ENCODE data around the gene SRRM5. TPM values are rescaled to one million over a fixed set of nuclear protein-coding genes. Genes with fewer than 3 reads are reported as not detected.

Gene SRRM5
- total and polyA plus RNA-seq, 2 of the 4 experiments (the other 2 are of a cell fraction): 0.10 TPM; not detected in 1

- no peak for ATAC-seq (ENCODE audit: low read depth)
- ChIA-PET POLR2A (ENCODE audit: unreplicated experiment) (interaction anchor here (0.6 kb wide), 1 partner anchor 64 kb away, joined by 8 read pairs; the partner anchor contains the start of gene ZNF575), CTCF (interaction anchor here (4.5 kb wide), 1 partner anchor 41 kb away, joined by 29 read pairs; no protein-coding TSS in a partner anchor)
- peak overlapping the region; percentile 88 for H4K5ac ChIP-seq (ENCODE audit: low read depth, low read length)
- intact Hi-C loops (cut with micrococcal nuclease): loop anchor here (1.0 to 2.0 kb wide), 3 partner anchors 22 to 188 kb away; partner anchors contain the start of genes PINLYP and XRCC1
- peak overlapping the region; percentile 97 for H3K4me2 ChIP-seq (ENCODE audit: low read depth, low read length)
- no peaks in the 10 kb centered on the region for H4K20me1 ChIP-seq (ENCODE audit: insufficient read depth, low read length)
- peak overlapping the region; percentile 98 for H2AFZ ChIP-seq (replicated peaks; ENCODE audit: low read length, poor library complexity)
- H2AK5ac ChIP-seq (ENCODE audit: low read depth, low read length): peak overlapping the region; percentile 90
- no TSS peak for BruUV-seq (replicated peaks)
- peak; percentile 13 for DNase-seq
- H3K4me3 ChIP-seq (ENCODE audit: insufficient read depth, low read depth, low read length): peak overlapping the region; percentile 68
- peak overlapping the region; percentile 40; the same call in 1 of the 2 replicates for H3K23ac ChIP-seq (ENCODE audit: low read depth, low read length)
- H3K79me1 ChIP-seq (ENCODE audit: low read depth in 1 of 2, low read length in 2 of 2): peaks cover 27 to 60% of the 10 kb centered on the region in 2 experiments; a peak in 3 of 4 replicates
- peak overlapping the region; percentile 78 for H4K91ac ChIP-seq (ENCODE audit: insufficient read depth, low read depth, low read length)
- peak overlapping the region; percentile 90 for H3K9ac ChIP-seq (ENCODE audit: low read depth, low read length)
- H4K8ac ChIP-seq (ENCODE audit: low read depth in 2 of 2, low read length in 2 of 2): peak overlapping the region; percentile 97 to 99
- no peaks in the 10 kb centered on the region for H3K9me1 ChIP-seq (ENCODE audit: insufficient read depth, low read length)
- H2BK20ac ChIP-seq (ENCODE audit: low read depth, low read length): no peak overlapping the region
- H2BK120ac ChIP-seq (ENCODE audit: low read depth, low read length): 0 out of 2 replicates have a peak overlapping the region, but pooled peaks have one; percentile 8
- H2BK15ac ChIP-seq (ENCODE audit: low read depth, low read length): peak overlapping the region; percentile 71; the same call in 1 of the 3 replicates
- H3K4me1 ChIP-seq (ENCODE audit: control insufficient read depth, insufficient read depth, low read length): peaks cover 9% of the 10 kb centered on the region
- H3K14ac ChIP-seq (replicated peaks; ENCODE audit: low read depth, low read length): peak overlapping the region; percentile 81
- peak overlapping the region; percentile 10 for H3K18ac ChIP-seq (ENCODE audit: low read depth, low read length)
- H3K56ac ChIP-seq (ENCODE audit: extremely low read depth, insufficient read depth, low read length): peak overlapping the region; percentile 87
- H3K27ac ChIP-seq (ENCODE audit: insufficient read depth, low read length): peak overlapping the region; percentile 79
- H3K36me3 ChIP-seq (ENCODE audit: control insufficient read depth, insufficient read depth, low read length): peaks cover 30% of the 10 kb centered on the region
- in situ Hi-C loops (cut with MboI; ENCODE audit: low sequenced_read_pairs): no loop called here
- H2BK5ac ChIP-seq (ENCODE audit: low read depth, low read length, poor library complexity, severe bottlenecking): peak overlapping the region; percentile 87
- no peak for TF ChIP-seq CTCF (conservative IDR thresholded peaks at IDR 0.05; ENCODE audit: low read depth, low read length)
- TF ChIP-seq ELK1 (IDR thresholded peaks at IDR 0.05; ENCODE audit: borderline replicate concordance, low read depth, low read length): no peak
- no peak for TF ChIP-seq RFX5 (IDR thresholded peaks at IDR 0.05; ENCODE audit: low read depth, low read length)
- no peak for TF ChIP-seq FOS (IDR thresholded peaks at IDR 0.05; ENCODE audit: low read depth, low read length)
- no peak for TF ChIP-seq RAD21 (IDR thresholded peaks at IDR 0.05; ENCODE audit: low read length)
- TF ChIP-seq SMC3 (IDR thresholded peaks at IDR 0.05; ENCODE audit: low read depth, low read length): no peak
- no peak for TF ChIP-seq MXI1 (IDR thresholded peaks at IDR 0.05; ENCODE audit: borderline replicate concordance, low read depth, low read length)
- no peak for TF ChIP-seq USF2 (IDR thresholded peaks at IDR 0.05; ENCODE audit: low read depth, low read length)
- no peak for TF ChIP-seq CHD1 (IDR thresholded peaks at IDR 0.05; ENCODE audit: low read depth, low read length)
- TF ChIP-seq POLR2A (IDR thresholded peaks at IDR 0.05; ENCODE audit: low read depth, low read length): no peak
- TF ChIP-seq MAFK (IDR thresholded peaks at IDR 0.05; ENCODE audit: low read depth, low read length): no peak
- TF ChIP-seq BHLHE40 (IDR thresholded peaks at IDR 0.05; ENCODE audit: low read depth, low read length): no peak
- TF ChIP-seq CEBPB (IDR thresholded peaks at IDR 0.05; ENCODE audit: low read depth, low read length): no peak
- no peak for TF ChIP-seq MAZ (IDR thresholded peaks at IDR 0.05; ENCODE audit: borderline replicate concordance, low read depth, low read length)
- no peak for TF ChIP-seq RCOR1 (IDR thresholded peaks at IDR 0.05; ENCODE audit: insufficient replicate concordance, low read length)
- H3K4ac ChIP-seq (ENCODE audit: low read depth, low read length): peak overlapping the region; percentile 78
- H2AK9ac ChIP-seq (replicated peaks; ENCODE audit: low read depth, low read length, poor library complexity): peak overlapping the region; percentile 97
- no peaks in the 10 kb centered on the region for H3K27me3 ChIP-seq (ENCODE audit: control insufficient read depth, insufficient read depth, low read length)
- H3K9me3 ChIP-seq (ENCODE audit: control insufficient read depth, insufficient read depth, low read length): no peaks in the 10 kb centered on the region
- WGBS, 2 experiments (ENCODE audit: extremely low coverage in 2 of 2, insufficient read length in 1 of 2): 40% methylated on average over 1 of the region's 7 CpGs; no CpG with 5 or more reads in 1 of the 2 experiments
- dilution Hi-C loops (cut with HindIII; ENCODE audit: low sequenced_read_pairs, unreplicated experiment): no loop called here
These were observed 14.9 kb upstream of the SRRM5 start for GRCh38 chr19:43596842-43597461.
